Kidney (tissue), 14 donors: ENCODE results near the gene GLIPR1L1. TPM values are rescaled to one million over a fixed set of nuclear protein-coding genes. Genes with fewer than 3 reads are reported as not detected.

Experiments
- DNase-seq, 5 donors: peaks; one replicate each; pipeline ENCODE4 v3.0.0-alpha.2; 2013 to 2020
- FAIRE-seq: peaks from 2 replicates; lab custom pipeline; 2012; peaks lifted over from hg19 to GRCh38; lab: Jason Lieb, UNC
- H3K27ac ChIP-seq, 2 donors: one replicate each; pipeline ENCODE4 v1.7.0; 2013; ENCODE audit warnings: low read depth in 2 of 2, low read length in 2 of 2, inconsistent platforms in 1 of 2
- H3K27me3 ChIP-seq: one replicate; pipeline ENCODE4 v1.7.1; 2013; ENCODE audit warnings: low read length, inconsistent platforms; ENCODE audit not compliant: control insufficient read depth, insufficient read depth
- H3K36me3 ChIP-seq, 3 donors: one replicate each; pipeline versions ENCODE4 v1.7.0 to v1.7.1; 2013; ENCODE audit warnings: low read length in 3 of 3, control low read depth in 1 of 3, inconsistent platforms in 1 of 3; ENCODE audit not compliant: insufficient read depth in 3 of 3, control insufficient read depth in 2 of 3
- H3K4me1 ChIP-seq, 3 donors: one replicate each; pipeline versions ENCODE4 v1.7.0 to v1.7.1; 2013; ENCODE audit warnings: low read length in 3 of 3, inconsistent platforms in 1 of 3, low read depth in 1 of 3; ENCODE audit not compliant: control insufficient read depth in 2 of 3, insufficient read depth in 2 of 3
- H3K4me3 ChIP-seq, 3 donors: one replicate each; pipeline versions ENCODE4 v1.7.0 to v1.8.1; 2013; ENCODE audit warnings: low read length in 3 of 3, control low read depth in 1 of 3, inconsistent platforms in 1 of 3
- H3K9ac ChIP-seq, 3 donors: one replicate each; pipeline versions ENCODE4 v1.7.0 to v1.7.1; 2013; ENCODE audit warnings: low read length in 3 of 3, control low read depth in 1 of 3, inconsistent platforms in 1 of 3
- H3K9me3 ChIP-seq, 3 donors: one replicate each; pipeline versions ENCODE4 v1.7.0 to v1.7.1; 2013; ENCODE audit warnings: low read length in 3 of 3, control low read depth in 1 of 3, inconsistent platforms in 1 of 3; ENCODE audit not compliant: control insufficient read depth in 2 of 3, insufficient read depth in 1 of 3
- CTCF ChIP-seq: IDR thresholded peaks from 3 replicates; pipeline ENCODE4 v1.5.1; 2012; ENCODE audit warnings: mild to moderate bottlenecking, moderate library complexity, borderline replicate concordance; ENCODE audit not compliant: insufficient read depth; ENCODE audit errors: extremely low read depth
- intact Hi-C: fragments of 100-400 bp; cut with DNase I; formaldehyde crosslinking; loops from one replicate; pipeline ENCODE4 v1.11.1; 2022
- polyA plus RNA-seq: library from polyadenylated mRNA; stranded (reverse); fragments of 350-450 nt; fragmentation: Illumina TruSeq; extraction: RNeasy Lipid Tissue Mini Kit (QIAGEN cat#74804); gene quantifications from one replicate; pipeline ENCODE4 v1.2.3, GENCODE V29; 2014; ENCODE audit warnings: low read depth, low replicate concordance; ENCODE audit not compliant: insufficient read depth
- total RNA-seq: library from RNA; stranded (reverse); fragmentation: NEBNext Ultra II Directional; extraction: Animal tissue kit (Norgen Biotek cat#: 25700); gene quantifications from one replicate; pipeline ENCODE4 v1.2.1, GENCODE V29; 2021
- donor health status: control.
- donor health status: control.
- donor health status: control.
- donor health status: control.
- donor health status: control.
- donor health status: DM: yes; HTN: yes; CAD: no.
- donor health status: Normal renal cell carcinoma (clear cell type).

GLIPR1L1 gene
- total and polyA plus RNA-seq, 2 donors from 2014 or later = not detected

GRCh38 chr12:75390156-75390898 is 55.9 kb downstream of the GLIPR1L1 start:
- peak overlapping the region; percentile 86 to 90 for H3K27ac ChIP-seq
- no peaks in the 10 kb centered on the region for H3K36me3 ChIP-seq
- peak overlapping the region; percentile 83 to 98 (median 94) for H3K4me3 ChIP-seq
- H3K9me3 ChIP-seq = no peaks in the 10 kb centered on the region
- H3K4me1 ChIP-seq = peaks cover 0 to 11% (median 0%) of the 10 kb centered on the region in 3 donors
- DNase-seq (peak in 1 of 5 donors; percentile 1), FAIRE-seq (peak; percentile 60)
- no peak for TF ChIP-seq CTCF
- intact Hi-C loops = no loop called here
- H3K9ac ChIP-seq = peak overlapping the region; percentile 55 to 81 (median 56)
- H3K27me3 ChIP-seq = no peaks in the 10 kb centered on the region

GRCh38 chr12:75390899-75391538 is 56.5 kb downstream of the GLIPR1L1 start, which contains the start of gene GLIPR1L2:
Gene GLIPR1L2 (plus strand): TSS chr12:75391089. CDS start chr12:75391117, 28 bp downstream.
- Histone ChIP-seq H3K9me3 (no peaks in the 10 kb centered on the region), H3K27me3 (no peaks in the 10 kb centered on the region), H3K36me3 (no peaks in the 10 kb centered on the region), H3K27ac (peak within 1 kb of the TSS; percentile 86 to 90), H3K4me1 (peaks cover 0 to 11% (median 0%) of the 10 kb centered on the region in 3 donors), H3K4me3 (peak within 1 kb of the TSS; percentile 92 to 98 (median 94)), H3K9ac (peak within 1 kb of the TSS; percentile 56 to 98 (median 92))
- FAIRE-seq (peak; percentile 87), DNase-seq (peak; percentile 96 to 99 (median 98))
- peak; percentile 66 for TF ChIP-seq CTCF
- intact Hi-C loops = no loop called here

- intact Hi-C loops = no loop called here
- Histone ChIP-seq H3K9ac (no peak overlapping the region), H3K4me3 (no peak overlapping the region), H3K4me1 (no peaks in the 10 kb centered on the region), H3K36me3 (no peaks in the 10 kb centered on the region), H3K27ac (no peak overlapping the region), H3K9me3 (no peaks in the 10 kb centered on the region), H3K27me3 (no peaks in the 10 kb centered on the region)
- no peak for TF ChIP-seq CTCF
- FAIRE-seq (no peak), DNase-seq (no peak)
Observed at GRCh38 chr12:75404231-75404630, 69.8 kb downstream of the GLIPR1L1 start.
